ENCODE data around the gene VRK3.

Gene VRK3

GRCh38 chr19:50030937-50031336, 5.8 kb upstream of the VRK3 start:
- no peak for DNase-seq (ENCODE audit: low read depth)

GRCh38 chr19:50030225-50030624, 5.1 kb upstream of the VRK3 start:
- DNase-seq (ENCODE audit: low read depth), result no peak

GRCh38 chr19:50026550-50026906, 1.4 kb upstream of the VRK3 start:
- DNase-seq (ENCODE audit: low read depth), result no peak

- DNase-seq (ENCODE audit: low read depth), result peak; percentile 80
Measured at GRCh38 chr19:50025794-50026549, 800 bp upstream of the VRK3 start, which contains the start of gene ZNF473. TSS of gene ZNF473 (plus strand) at chr19:50026005. CDS start at chr19:50031083, 5,078 bp downstream.

- no peak for DNase-seq (ENCODE audit: low read depth)
Measured at GRCh38 chr19:50024719-50025021, 502 bp downstream of the VRK3 start.

- no peak for DNase-seq (ENCODE audit: low read depth)
Measured at GRCh38 chr19:50022823-50023222, 2.3 kb downstream of the VRK3 start.

GRCh38 chr19:50020481-50020880, 4.7 kb downstream of the VRK3 start:
- DNase-seq (ENCODE audit: low read depth), result no peak

GRCh38 chr19:50016225-50016807, 8.9 kb downstream of the VRK3 start:
- DNase-seq (ENCODE audit: low read depth), result no peak

GRCh38 chr19:50008532-50008931, 16.6 kb downstream of the VRK3 start:
- no peak for DNase-seq (ENCODE audit: low read depth)

GRCh38 chr19:50007947-50008346, 17.2 kb downstream of the VRK3 start:
- DNase-seq (ENCODE audit: low read depth), result no peak

GRCh38 chr19:50007170-50007569, 18.0 kb downstream of the VRK3 start:
- DNase-seq (ENCODE audit: low read depth), result no peak

- DNase-seq (ENCODE audit: low read depth), result no peak
Measured at GRCh38 chr19:50005428-50005827, 19.7 kb downstream of the VRK3 start.

- no peak for DNase-seq (ENCODE audit: low read depth)
Measured at GRCh38 chr19:50003810-50004419, 21.3 kb downstream of the VRK3 start.

- DNase-seq (ENCODE audit: low read depth), result no peak
Measured at GRCh38 chr19:50003254-50003788, 21.9 kb downstream of the VRK3 start.

- DNase-seq (ENCODE audit: low read depth), result no peak
Measured at GRCh38 chr19:50002386-50002960, 22.7 kb downstream of the VRK3 start.

- no peak for DNase-seq (ENCODE audit: low read depth)
Measured at GRCh38 chr19:50001775-50002174, 23.4 kb downstream of the VRK3 start.

GRCh38 chr19:50000841-50001557, 24.2 kb downstream of the VRK3 start:
- no peak for DNase-seq (ENCODE audit: low read depth)

- DNase-seq (ENCODE audit: low read depth), result no peak
Measured at GRCh38 chr19:50000038-50000840, 24.9 kb downstream of the VRK3 start.

GRCh38 chr19:49999371-50000010, 25.7 kb downstream of the VRK3 start:
- DNase-seq (ENCODE audit: low read depth), result no peak

GRCh38 chr19:49997709-49998108, 27.5 kb downstream of the VRK3 start:
- DNase-seq (ENCODE audit: low read depth), result no peak

GRCh38 chr19:49988433-49988832, 36.7 kb downstream of the VRK3 start:
- no peak for DNase-seq (ENCODE audit: low read depth)

Measured in stimulated activated CD8-positive, alpha-beta memory T cell treated with anti-CD3 and anti-CD28 coated beads, Interleukin-12 subunit alpha, Interleukin-12 subunit beta, amount 100 ng/mL, for 4 hours (primary cell).